Measurements from ENCODE around the gene SH2D3C.
A peak's percentile ranks its signal among the peaks of the same experiment; 100 is the strongest.

SH2D3C gene

DNA sequence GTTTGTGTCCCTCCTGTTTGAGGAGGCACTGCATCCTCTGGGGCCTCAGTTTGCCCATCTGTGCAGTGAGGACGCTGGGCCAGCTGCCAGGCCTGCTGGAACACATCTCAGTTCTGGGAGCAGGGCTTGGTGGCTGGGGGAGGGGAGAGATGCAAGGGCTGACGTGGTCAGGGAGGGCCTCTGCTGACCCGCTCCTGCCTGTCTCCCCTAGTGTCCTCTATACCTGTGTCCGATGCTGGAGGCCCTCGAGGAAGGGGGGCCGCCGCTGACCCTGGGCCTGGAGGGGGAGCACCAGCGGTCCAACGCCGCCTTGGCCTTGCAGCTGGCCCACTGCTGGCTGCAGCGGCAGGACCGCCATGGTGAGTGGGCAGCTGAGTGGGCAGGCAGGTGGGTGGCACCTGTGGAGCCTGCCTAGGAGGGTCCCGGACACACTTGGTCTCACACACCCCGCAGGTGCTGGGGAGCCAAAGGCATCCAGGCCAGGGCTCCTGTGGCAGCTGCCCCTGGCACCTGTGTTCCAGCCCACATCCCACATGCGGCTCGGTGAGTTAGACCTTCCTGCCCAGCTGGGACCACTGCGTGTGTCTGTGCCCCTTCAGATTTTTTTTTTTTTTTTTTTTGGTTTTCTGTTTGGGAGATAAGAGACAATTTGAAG is 30.0 kb upstream of the SH2D3C start:
- DNase-seq: no peak

DNA sequence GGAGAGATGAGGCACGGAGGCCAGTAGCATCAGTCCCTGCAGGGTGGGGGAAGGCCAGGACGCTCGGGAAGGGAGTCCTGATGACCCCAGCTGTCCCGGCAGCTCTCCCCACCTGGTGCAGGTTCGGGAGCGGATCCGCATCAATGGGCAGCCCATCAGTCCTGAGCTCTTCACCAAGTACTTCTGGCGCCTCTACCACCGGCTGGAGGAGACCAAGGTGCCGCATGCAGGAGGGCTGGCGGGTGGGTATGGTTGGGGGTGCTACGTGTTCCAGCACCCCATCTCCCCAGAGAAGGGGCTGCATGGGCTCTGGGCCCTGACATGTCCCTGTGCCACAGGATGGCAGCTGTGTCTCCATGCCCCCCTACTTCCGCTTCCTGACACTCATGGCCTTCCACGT is 28.4 kb upstream of the SH2D3C start:
- DNase-seq: no peak

DNA sequence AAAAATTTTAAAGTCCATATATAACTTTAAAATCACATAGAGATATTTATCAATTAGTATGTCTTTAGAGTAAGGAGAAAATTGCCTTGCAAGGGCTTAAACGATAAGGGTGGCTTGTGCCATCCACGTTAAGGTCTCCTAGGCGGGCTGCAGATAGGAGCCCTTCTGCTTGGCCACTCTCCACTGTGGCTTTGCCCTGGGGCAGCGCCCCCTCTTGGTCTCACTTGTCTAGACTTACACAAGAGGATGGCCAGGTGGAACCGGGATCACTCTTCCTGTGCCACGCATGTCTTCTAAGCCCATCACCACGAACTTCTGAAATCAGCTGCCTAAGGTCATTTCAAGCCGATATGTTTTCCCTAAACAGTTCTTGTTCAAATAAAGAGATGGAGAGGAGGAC is 27.2 kb upstream of the SH2D3C start:
- peak; percentile 37 for DNase-seq

DNA sequence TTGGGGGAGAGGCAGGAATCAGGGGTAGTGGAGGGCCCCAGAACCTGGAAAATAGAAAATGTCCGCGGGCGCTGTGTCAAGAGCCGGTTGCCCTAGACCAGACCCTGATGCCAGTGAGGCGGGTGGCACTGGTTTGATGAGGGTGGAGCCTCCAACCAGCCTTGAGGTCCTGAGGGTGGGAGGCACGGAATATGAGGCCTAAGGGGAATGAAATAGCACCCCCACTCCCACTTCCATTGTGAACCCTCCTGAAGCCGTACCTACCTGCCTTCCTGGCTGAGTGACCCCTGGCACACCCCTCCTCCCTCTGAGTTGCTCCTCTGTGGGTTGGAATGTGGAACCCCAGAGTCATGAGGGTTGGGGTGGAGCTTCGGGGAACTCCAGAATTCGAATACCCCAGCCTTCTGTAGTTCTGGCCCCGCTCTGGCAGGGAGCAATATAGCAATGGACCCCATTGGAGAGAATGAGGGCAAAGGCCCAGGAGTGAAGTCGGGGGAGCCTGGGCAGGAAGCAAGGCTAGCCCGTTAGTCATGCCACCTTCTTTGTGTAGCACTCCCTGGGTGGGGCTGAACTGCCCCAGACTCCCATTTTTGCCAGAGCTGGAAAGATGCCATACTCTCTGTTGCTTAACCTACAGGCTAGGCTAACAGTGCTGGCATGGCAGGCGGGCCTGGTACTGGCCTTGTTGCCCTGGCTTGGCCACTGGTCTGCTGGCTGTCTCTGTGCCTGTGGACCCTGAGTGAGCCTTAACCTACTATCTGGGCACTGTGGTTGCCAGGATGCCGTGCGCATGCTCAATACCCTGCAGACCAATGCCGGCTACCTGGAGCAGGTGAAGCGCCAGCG is 25.3 kb upstream of the SH2D3C start:
- DNase-seq: peak; percentile 40

DNA sequence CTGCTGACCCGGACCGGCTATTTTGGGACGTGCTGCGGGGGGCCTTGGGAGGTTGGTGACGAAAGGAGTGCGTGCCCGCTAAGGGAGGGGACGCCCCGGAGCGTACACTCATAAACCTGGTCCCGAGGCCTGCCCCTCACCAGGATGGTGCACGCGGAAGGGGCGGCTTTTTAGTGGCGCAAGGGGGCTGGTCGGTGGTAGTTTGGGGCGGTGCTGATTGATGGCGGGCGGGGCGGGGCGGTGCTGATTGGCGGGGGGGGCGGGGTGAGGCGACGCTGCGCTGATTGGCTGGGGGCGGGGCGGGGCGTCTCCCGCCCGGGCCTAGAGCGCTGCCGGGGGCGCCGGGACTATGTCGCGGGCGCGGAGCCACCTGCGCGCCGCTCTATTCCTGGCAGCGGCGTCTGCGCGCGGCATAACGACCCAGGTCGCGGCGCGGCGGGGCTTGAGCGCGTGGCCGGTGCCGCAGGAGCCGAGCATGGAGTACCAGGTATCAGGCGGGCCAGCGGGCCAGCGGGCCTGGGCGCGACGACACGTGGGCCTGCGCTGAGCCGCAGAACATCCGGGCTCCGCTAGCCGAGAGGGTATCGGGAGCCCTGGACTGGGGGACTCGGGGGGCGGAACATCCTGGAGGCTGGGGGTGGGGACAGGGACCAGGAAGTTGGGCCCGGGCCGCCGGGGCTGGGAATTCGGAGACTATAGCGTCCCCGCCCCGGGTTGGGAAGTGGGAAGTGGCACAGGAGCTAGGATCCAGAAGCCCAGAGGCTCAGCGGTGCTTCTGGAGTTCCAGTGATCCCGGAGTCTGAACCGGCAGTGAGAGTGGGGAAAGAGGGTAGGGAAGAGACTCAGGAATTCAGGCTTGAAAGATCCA is 24.3 kb upstream of the SH2D3C start, which contains the start of gene FPGS:
Gene FPGS (plus strand): TSS at position 307 of the 868 bp plus-strand sequence. CDS start 43 bp downstream, at position 350.
- peak; percentile 85 for DNase-seq

DNA sequence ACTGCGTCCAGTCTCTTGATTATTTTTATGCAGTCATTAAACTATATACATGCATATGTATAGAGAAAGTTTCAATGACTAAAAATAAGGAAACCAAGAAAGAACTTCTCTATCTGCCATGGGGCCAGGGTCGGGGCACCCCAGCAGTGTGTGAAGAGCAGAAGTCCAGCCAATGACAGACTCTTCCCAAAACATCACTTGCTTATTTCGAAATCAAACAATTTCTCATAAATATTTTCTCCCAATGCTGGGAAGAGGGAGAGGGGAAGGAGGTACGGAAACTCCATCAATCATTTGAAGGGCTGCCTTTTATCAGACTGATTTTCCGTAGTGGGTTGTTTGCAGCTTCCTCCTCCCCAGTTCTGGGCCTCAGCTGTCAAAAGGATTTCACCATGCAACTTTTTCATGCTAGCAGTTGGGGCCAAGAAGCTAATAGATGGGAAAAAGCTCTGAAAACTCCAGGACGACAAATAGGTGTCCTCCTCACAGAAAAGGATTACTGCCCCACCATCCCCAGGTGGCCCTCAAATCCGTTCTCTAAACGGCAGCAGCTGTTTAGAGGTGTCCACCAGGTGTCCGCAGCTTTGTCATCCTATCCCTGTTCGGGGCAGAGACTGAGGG is 23.6 kb upstream of the SH2D3C start:
- peak; percentile 73 for DNase-seq

DNA sequence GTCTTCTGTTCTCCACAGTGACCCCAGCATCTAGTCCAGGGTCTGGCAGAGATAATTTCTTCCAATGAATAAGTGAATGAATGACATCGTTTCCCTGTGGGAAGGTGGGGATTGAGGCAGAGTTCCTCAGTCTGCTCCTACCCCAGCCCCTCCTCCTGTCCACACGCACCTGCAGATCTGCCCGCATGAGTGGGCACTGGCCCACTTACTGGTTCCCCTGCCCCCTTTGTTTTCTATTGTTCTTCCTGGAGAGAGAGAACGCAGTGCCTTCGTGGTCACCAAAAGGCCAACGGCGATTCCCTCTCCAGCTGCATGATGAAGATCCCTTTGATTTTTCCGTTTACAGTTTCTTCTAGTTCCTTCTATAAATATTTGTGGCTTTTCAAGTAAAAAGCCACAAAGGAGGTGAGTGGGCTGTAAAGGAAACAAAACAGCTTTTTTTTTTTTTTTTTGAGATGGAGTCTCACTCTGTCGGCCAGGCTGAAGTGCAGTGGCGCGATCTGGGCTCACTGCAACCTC is 18.4 kb upstream of the SH2D3C start:
- DNase-seq: no peak

DNA sequence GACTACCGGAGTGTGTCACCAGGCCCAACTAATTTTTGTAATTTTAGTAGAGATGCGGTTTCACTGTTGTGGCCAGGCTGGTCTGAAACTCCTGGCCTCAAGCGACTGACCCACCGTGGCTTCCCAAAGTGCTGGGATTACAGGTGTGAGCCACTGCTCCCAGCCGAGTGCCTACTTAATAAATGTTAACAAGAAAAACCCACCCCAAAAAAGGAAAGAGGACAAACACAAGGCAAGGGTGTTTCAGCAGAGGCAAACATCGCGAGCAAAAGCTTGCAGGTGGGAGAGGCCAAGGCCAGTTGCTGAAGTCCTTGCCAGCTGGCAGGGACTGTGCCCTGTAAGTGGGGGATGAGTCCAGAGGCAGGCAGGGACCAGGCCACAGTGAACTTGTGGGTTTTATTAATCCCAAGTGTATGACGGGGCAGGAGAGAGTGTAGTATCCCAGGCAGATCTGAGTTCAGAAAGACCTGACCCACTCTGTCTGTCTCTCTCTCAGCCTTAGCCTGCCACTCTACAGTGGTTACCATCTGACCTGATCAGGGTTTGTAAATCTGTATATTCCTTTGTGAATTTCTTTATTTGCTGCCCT is 17.9 kb upstream of the SH2D3C start:
- DNase-seq: no peak

DNA sequence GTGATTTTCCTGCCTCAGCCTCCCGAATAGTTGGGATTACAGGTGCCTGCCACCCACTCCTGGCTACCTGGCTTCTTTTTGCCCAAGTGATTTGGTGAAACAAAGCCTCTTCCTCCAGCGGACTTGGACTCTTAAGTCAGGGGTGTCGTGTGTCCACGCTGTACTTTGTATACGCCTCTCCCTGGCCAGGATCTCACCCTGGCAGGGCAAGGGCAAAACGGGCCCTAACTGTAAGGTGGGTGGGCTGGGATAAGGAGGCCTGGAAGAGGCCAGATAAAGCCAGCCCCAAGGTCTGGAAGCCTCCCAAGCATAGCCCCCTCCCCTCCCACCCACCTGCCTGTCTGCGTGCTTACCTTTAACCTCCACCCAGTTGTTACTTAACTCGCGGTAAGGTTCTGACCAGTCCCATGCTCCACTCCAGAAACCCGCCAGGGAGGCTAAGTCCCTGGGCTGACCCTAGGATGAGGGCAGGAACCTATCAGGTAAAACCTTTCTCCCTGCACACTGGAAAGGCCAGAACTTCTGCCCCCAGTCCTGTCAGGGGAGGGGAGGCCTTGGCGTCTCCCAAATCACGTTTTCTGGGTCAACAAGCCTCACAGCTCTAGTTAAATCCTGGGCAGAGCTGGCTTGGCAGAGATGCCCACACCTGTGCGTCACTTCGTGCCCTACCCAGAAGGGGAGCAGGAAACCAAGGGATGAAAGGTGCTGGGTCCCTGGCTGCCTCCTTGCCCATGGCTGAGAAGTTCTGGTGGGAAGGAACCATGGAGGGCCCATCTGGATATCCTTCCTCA is 15.7 kb upstream of the SH2D3C start:
- no peak for DNase-seq

DNA sequence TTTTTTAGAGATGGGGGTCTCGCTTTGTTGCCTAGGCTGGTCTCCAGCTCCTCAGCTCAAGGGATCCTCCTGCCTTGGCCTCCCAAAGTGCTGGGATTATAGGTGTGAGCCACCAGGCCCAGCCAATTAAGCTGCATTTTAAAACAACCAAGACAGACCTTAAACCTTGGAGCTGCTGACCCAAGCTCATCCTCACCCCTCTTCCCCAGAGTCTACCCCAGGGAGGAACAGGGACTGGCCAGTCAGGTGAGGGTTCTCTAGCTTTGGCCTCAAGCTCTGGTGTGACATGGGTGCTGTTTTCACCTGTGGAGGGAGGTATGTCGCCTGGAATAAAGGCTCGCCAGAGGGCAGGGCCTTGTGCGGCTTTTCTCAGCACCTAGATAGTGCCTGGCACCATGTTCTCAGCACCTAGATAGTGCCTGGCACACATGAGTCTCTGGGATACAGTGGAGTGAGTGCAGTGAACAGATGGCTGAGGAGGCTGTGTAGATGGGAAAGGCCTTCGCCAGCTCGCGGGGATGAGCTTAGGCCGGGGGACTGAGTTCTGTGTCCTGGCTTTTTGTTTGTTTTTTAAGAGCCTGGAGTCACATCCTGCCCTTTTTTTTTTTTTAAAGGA is 14.7 kb upstream of the SH2D3C start:
- DNase-seq: no peak

DNA sequence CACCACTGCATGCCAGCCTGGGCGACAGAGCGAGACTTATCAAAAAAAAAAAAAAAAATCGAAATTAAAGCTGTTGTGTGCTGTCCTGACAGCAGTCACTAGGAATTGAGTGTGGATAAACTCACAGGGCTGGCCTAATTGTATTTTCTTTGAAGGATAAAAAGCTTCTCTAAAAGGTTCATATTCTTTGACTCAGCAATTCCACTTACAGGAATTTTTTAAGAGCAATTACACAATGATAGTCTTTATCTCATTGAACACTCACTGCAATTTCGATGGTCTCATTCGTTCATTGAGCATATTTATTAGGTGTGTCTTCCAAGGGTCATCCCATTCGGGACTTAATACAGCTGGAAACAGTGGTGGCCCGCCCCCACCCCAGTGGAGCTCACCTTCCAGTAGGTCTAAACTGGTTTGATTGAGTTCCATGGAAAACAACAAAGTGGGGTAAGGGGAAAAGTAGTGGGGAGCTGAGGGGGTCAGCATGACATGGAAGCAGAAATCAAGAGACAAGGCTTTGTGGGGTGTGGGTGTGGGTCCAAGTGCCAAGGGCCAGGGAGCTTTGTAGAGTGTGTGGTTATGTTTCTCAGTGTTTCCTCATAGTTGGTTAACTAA is 14.1 kb upstream of the SH2D3C start:
- DNase-seq: no peak

DNA sequence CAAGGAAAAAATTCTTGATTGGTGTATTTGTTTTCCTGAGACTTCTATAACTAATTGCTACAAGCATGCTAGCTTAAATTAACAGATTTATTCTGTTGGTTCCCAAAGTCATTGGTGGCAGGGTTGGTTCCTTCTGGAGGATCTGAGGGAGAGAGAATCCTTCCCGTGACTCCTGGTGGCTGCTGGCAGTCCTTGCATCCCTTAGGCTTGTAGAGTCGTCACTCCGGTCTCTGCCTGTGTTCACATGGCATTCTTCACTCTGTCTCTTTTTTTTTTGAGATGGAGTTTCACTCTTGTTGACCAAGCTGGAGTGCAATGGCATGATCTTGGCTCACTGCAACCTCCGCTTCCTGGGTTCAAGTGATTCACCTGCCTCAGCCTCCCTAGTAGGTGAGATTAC is 12.6 kb upstream of the SH2D3C start:
- DNase-seq: no peak

DNA sequence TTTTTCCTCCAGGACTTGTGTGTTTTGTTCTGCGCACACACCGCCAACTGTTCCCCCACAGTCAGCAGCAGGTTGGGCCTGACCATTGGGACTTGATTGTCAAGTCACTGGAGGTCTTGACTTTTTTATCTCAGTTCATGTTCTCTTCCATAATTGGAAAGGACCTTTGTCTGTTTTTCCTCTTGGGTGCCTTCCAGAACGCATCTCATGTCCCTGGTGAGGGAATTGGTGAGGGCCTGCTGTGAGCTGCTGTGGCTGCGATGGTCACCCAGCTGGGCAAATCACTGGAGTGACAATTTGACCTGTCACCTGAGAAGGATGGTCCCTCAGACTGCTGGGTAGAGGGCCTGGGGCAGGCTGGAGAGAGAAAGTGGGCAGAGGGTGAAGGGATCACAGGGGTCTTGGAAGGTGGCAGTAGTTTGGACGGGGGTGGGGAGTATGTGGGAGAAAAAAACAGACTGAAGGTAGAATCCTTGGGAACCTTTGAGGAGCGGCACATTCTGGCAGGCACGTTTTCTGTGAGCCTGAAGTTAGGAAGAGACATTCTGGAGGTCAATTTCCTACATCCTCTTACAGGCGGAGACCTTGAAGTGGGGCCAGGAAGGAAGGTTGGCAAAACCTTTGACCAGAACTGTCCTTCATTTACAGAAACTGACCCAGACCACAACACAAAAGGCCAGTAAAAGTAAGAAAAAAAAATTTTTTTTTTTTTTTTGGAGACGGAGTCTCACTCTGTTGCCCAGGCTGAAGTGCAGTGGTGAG is 11.8 kb upstream of the SH2D3C start:
- no peak for DNase-seq

DNA sequence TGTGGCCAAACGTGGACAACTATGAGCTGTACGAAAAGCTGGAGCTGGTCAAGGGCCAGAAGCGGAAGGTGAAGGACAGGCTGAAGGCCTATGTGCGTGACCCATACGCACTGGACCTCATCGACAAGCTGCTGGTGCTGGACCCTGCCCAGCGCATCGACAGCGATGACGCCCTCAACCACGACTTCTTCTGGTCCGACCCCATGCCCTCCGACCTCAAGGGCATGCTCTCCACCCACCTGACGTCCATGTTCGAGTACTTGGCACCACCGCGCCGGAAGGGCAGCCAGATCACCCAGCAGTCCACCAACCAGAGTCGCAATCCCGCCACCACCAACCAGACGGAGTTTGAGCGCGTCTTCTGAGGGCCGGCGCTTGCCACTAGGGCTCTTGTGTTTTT is 10.7 kb upstream of the SH2D3C start:
- no peak for DNase-seq

DNA sequence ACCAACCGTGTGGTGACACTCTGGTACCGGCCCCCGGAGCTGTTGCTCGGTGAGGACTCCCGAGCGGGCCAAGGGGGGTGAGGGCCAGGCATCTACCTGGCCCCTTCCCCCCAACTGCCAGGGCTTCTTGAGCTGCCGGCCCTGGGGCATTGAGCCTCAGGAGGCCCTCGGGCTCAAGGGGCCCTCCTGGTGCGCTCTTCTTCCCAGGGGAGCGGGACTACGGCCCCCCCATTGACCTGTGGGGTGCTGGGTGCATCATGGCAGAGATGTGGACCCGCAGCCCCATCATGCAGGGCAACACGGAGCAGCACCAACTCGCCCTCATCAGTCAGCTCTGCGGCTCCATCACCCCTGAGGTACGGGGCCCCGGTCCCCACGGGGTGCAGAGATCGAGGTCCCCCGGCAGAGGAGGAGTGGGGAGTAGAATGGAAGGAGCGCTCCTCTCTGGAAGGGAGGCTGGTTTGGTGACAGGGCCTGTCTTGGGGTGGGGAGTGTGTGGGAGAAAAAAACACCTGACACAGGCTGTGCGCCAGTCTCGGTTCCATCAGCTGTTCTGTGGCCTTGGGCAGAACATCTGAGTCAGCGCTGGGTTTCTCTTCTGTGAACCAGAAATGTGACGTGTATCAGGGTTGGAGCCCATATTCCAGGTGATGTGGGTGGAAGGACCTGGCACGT is 10.0 kb upstream of the SH2D3C start:
- DNase-seq: no peak

DNA sequence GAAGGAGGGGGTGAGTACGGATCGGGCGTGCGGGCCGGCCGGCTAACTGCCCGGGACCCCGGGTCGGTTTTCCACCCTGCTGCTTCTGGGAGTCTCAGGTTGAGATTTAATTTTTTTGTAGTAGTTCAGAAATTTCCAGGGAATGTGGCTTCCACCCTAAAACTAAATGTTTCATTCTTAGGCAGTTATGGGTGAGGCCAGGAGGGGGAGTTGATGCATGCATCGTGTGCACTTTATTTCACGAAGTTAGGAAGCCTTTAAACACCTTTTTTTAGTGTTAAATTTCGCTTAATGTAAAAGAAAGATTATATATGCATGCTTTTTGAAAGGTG is 8.3 kb upstream of the SH2D3C start:
- DNase-seq: no peak

DNA sequence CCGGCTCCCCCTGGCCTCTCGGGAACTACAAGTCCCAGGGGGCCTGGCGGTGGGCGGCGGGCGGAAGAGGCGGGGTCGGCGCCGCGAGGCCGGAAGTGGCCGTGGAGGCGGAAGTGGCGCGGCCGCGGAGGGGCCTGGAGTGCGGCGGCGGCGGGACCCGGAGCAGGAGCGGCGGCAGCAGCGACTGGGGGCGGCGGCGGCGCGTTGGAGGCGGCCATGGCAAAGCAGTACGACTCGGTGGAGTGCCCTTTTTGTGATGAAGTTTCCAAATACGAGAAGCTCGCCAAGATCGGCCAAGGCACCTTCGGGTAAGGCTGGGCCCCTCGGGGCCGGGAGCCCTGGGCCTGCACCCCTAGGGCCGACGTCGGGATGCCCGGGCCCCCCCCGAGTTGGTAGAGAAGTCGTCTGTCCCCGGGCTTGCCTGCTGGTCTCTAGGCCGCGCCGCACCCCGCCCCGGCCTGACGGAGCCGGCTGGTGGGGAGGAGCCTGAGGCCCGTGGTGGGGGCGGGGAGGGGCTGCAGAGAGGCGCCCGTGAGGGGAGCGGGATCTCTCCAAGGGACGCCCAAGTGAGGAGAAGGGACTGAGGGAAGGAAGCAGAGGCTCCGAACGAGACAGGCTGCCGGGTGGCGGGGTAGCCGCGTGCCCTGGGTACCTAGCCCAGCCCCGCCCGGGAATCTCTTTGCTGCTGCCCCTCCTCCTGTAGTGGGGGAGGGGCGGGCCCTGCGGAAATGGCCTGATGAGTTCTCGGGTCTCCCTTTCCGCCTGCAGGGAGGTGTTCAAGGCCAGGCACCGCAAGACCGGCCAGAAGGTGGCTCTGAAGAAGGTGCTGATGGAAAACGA is 7.7 kb upstream of the SH2D3C start, which contains the start of gene CDK9:
Gene CDK9 (plus strand): TSS at position 102 of the 840 bp plus-strand sequence. CDS start 115 bp downstream, at position 217.
- DNase-seq: peak; percentile 92

Data from inflammatory macrophage treated with lipopolysaccharide for 4 hours (primary cell).